HepG2 (cell line): ENCODE data around the gene AANAT. TPM values are rescaled to one million over a fixed set of nuclear protein-coding genes. Genes with fewer than 3 reads are reported as not detected.
A peak's percentile ranks its signal among the peaks of the same experiment; 100 is the strongest.

Experiments used
- ATAC-seq: fragments of 200-7000 bp; cut with Tn5 transposase; 3 replicates; pipeline ENCODE4 v1.9.1; 2020; ENCODE audit warnings: mild to moderate bottlenecking, moderate library complexity
- BruUV-seq: library from RNA; stranded (reverse); fragments of 400-500 nt; replicated peaks from 2 replicates; lab custom pipeline; 2021; lab: Mats Ljungman, UMichigan
- CTCF ChIA-PET: fragments of 300-600 bp; formaldehyde crosslinking; extraction: SDS; loops from one replicate; lab custom pipeline; 2021; ENCODE audit warnings: low total read pairs, inconsistent platforms, low intra/inter-chr PET ratio; lab: Yijun Ruan, JAX
- POLR2A ChIA-PET: fragments of 350-600 bp; sonication (Branson Sonifier 250); formaldehyde crosslinking; loops from one replicate; lab custom pipeline; 2020; ENCODE audit warnings: antibody characterized with exemption, inconsistent platforms; lab: Yijun Ruan, JAX
- DNase-seq: peaks from one replicate; pipeline ENCODE4 v3.0.0-alpha.2; 2015; ENCODE audit warnings: low spot score
- FAIRE-seq: peaks from 3 replicates; lab custom pipeline; 2011; peaks lifted over from hg19 to GRCh38; lab: Jason Lieb, UNC
- H2AFZ ChIP-seq: one replicate; pipeline ENCODE4 v1.6.1; 2011; ENCODE audit warnings: low read length, inconsistent platforms
- H3K27ac ChIP-seq: fragments of 300-600 bp; 3 replicates; pipeline ENCODE4 v1.8.0; 2011; ENCODE audit warnings: mixed run types, mild to moderate bottlenecking, mixed read lengths, low read length, inconsistent platforms; ENCODE audit not compliant: insufficient read depth; ENCODE audit errors: extremely low read length
- H3K27me3 ChIP-seq, 2 experiments: fragments of 200-600 bp in 1 of 2; 2 replicates in 1 of 2; 3 replicates in 1 of 2; pipeline versions ENCODE4 v1.6.0 to v1.8.0; 2011; ENCODE audit warnings: low read length in 2 of 2, mild to moderate bottlenecking in 2 of 2, moderate library complexity in 2 of 2, inconsistent platforms in 1 of 2; ENCODE audit not compliant: insufficient read depth in 2 of 2, control insufficient read depth in 1 of 2
- H3K36me3 ChIP-seq, 2 experiments: fragments of 200-600 bp in 1 of 2; replicated peaks in 1 of 2; 2 replicates in 1 of 2; 3 replicates in 1 of 2; pipeline versions ENCODE4 v1.5.1 to v1.8.0; 2011; ENCODE audit warnings: low read length in 2 of 2, inconsistent platforms in 1 of 2; ENCODE audit not compliant: insufficient read depth in 2 of 2, control insufficient read depth in 1 of 2
- H3K4me1 ChIP-seq: 2 replicates; pipeline ENCODE4 v1.5.1; 2012; ENCODE audit warnings: low read length, inconsistent platforms; ENCODE audit not compliant: insufficient read depth
- H3K4me2 ChIP-seq: 2 replicates; pipeline ENCODE4 v1.6.0; 2011; ENCODE audit warnings: low read depth, low read length, inconsistent platforms
- H3K4me3 ChIP-seq, 3 experiments: fragments of 200-600 bp in 1 of 3; sonication (generic), shearing (Covaris generic) in 1 of 3; replicated peaks in 1 of 3; 2 replicates each; pipeline ENCODE4 v1.5.1; 2011 to 2016; ENCODE audit warnings: low read length in 3 of 3, inconsistent platforms in 2 of 3, low read depth in 2 of 3, mild to moderate bottlenecking in 2 of 3, control low read depth in 1 of 3, mixed read lengths in 1 of 3; ENCODE audit not compliant: insufficient read depth in 1 of 3
- H3K79me2 ChIP-seq: one replicate; pipeline ENCODE4 v1.6.1; 2011; ENCODE audit warnings: low read length, inconsistent platforms; ENCODE audit not compliant: insufficient read depth
- H3K9ac ChIP-seq: 2 replicates; pipeline ENCODE4 v1.6.0; 2011; ENCODE audit warnings: mild to moderate bottlenecking, low read depth, low read length, inconsistent platforms; ENCODE audit not compliant: insufficient read depth
- H3K9me3 ChIP-seq: 2 replicates; pipeline ENCODE4 v1.5.1; 2012; ENCODE audit warnings: mild to moderate bottlenecking, low read length
- H4K20me1 ChIP-seq: 2 replicates; pipeline ENCODE4 v1.6.0; 2011; ENCODE audit warnings: inconsistent platforms, mild to moderate bottlenecking, low read length, moderate library complexity; ENCODE audit not compliant: insufficient read depth
- SP4 ChIP-seq: sonication (generic); formaldehyde crosslinking; IDR thresholded peaks from 2 replicates; pipeline ENCODE4 v1.8.1; 2023; ENCODE audit warnings: mild to moderate bottlenecking, missing genetic modification reagents
- SPEN ChIP-seq: sonication (generic); formaldehyde crosslinking; IDR thresholded peaks from 2 replicates; pipeline ENCODE4 v1.5.1; 2020; ENCODE audit warnings: low read depth, mild to moderate bottlenecking, missing genetic modification reagents
- SRSF1 ChIP-seq: fragments of 200-400 bp; formaldehyde crosslinking; optimal IDR thresholded peaks from 2 replicates; pipeline ENCODE3; 2017; ENCODE audit warnings: mild to moderate bottlenecking, low read depth, low read length, moderate library complexity
- ZFP36 ChIP-seq: fragments of 150-350 bp; IDR thresholded peaks from 2 replicates; pipeline ENCODE4 v1.6.1; 2018; ENCODE audit warnings: borderline replicate concordance, low read length, low read depth; ENCODE audit not compliant: partially characterized antibody
- ZNF598 ChIP-seq: sonication (generic); formaldehyde crosslinking; IDR thresholded peaks from 2 replicates; pipeline ENCODE4 v1.5.1; 2020; ENCODE audit warnings: mild to moderate bottlenecking, missing genetic modification reagents, borderline replicate concordance
- WGBS: methylation state at CpG from one replicate; pipeline ENCODE4 v1.1.6; 2017; ENCODE audit warnings: low lambda C conversion rate; 5-methylcytosine and 5-hydroxymethylcytosine counted together
- in situ Hi-C: cut with HindIII; loops from 2 replicates; pipeline ENCODE4 v1.10.0; 2017; ENCODE audit warnings: low pct_unique_long_range_greater_than_20kb; ENCODE audit not compliant: extremely low pct_ligation_motif_present
- intact Hi-C: fragments of 100-400 bp; cut with micrococcal nuclease; formaldehyde crosslinking; loops from one replicate; pipeline ENCODE4 v1.10.0; 2022; ENCODE audit not compliant: unreplicated experiment
- polyA plus RNA-seq, 8 experiments: library from polyadenylated mRNA; depleted of rRNA in 3 of 8; stranded (reverse) in 7 of 8; unstranded in 1 of 8; fragments of >200 nt; fragmentation: Illumina TruSeq in 4 of 8; extraction: Trizol in 4 of 8; gene quantifications; 2 replicates each; pipeline versions ENCODE4 v1.2.1 to v1.2.3, GENCODE V29; 2011 to 2016; ENCODE audit warnings: low read depth in 4 of 8, missing spikeins in 1 of 8, mixed read lengths in 1 of 8; ENCODE audit not compliant: insufficient read depth in 1 of 8
- total RNA-seq, 5 experiments: library from RNA; depleted of rRNA; stranded (reverse); fragments of >200 nt; fragmentation: Illumina TruSeq; extraction: Trizol; gene quantifications; 2 replicates each; pipeline ENCODE4 v1.2.3, GENCODE V29; 2016; ENCODE audit warnings: low read depth in 1 of 5
- TF ChIP-seq, protein P1 (sequence below): sonication (generic); formaldehyde crosslinking; IDR thresholded peaks from 2 replicates; pipeline ENCODE4; 2020; ENCODE audit warnings: missing genetic modification reagents, mild to moderate bottlenecking, borderline replicate concordance
- TF ChIP-seq, protein P2 (sequence below): sonication (generic); formaldehyde crosslinking; IDR thresholded peaks from 2 replicates; pipeline ENCODE4 v1.8.1; 2023; ENCODE audit warnings: mild to moderate bottlenecking, inconsistent platforms, moderate library complexity, missing genetic modification reagents, borderline replicate concordance
- TF ChIP-seq, protein P3 (sequence below): sonication (generic); formaldehyde crosslinking; conservative IDR thresholded peaks from 2 replicates; pipeline ENCODE4 v1.8.0; 2022; ENCODE audit warnings: missing genetic modification reagents
- TF ChIP-seq, protein P4 (sequence below): sonication (generic); formaldehyde crosslinking; IDR thresholded peaks from 2 replicates; pipeline ENCODE4 v1.5.0; 2020; ENCODE audit warnings: mild to moderate bottlenecking, missing genetic modification reagents, borderline replicate concordance

AANAT gene
- total and polyA plus RNA-seq, 2 of the 13 experiments (the other 11 are each of a cell fraction or from before 2014, with no cell fraction given): 0.07 TPM; not detected in 1

DNA sequence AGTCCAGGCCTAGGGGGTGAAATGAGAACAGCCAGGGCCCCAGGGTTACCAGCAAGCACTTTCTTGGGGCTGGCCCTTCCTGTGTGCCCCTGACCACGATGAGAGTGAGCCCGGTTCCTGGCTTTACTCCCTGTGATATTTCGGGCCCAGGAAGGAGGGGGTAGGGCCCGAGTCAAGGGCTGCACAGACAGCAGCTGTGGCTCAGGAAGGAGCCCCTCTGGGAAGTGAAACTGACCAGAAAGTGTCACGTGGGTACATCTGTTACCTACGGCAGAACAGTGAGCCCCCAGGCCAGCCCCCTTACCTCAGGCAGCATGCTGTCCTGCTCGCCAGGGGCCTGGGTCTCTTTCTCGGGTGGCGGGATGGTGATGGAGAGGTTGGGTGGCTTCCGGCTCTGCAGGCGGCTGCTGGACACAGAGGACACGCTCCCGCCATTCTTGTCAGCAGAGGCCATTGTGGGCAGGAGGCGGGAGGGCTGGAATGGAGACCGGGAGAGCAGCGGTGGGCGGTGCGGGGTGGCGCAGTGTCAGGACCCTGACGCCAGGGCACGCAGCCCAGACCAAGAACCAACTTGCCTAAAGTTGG lies 13.8 kb downstream of the AANAT start (continued):
- TF ChIP-seq, protein P1, sequence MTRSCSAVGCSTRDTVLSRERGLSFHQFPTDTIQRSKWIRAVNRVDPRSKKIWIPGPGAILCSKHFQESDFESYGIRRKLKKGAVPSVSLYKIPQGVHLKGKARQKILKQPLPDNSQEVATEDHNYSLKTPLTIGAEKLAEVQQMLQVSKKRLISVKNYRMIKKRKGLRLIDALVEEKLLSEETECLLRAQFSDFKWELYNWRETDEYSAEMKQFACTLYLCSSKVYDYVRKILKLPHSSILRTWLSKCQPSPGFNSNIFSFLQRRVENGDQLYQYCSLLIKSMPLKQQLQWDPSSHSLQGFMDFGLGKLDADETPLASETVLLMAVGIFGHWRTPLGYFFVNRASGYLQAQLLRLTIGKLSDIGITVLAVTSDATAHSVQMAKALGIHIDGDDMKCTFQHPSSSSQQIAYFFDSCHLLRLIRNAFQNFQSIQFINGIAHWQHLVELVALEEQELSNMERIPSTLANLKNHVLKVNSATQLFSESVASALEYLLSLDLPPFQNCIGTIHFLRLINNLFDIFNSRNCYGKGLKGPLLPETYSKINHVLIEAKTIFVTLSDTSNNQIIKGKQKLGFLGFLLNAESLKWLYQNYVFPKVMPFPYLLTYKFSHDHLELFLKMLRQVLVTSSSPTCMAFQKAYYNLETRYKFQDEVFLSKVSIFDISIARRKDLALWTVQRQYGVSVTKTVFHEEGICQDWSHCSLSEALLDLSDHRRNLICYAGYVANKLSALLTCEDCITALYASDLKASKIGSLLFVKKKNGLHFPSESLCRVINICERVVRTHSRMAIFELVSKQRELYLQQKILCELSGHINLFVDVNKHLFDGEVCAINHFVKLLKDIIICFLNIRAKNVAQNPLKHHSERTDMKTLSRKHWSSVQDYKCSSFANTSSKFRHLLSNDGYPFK (CRISPR knock-in tag): no peak
- TF ChIP-seq, all 625 proteins: peak for 2

DNA sequence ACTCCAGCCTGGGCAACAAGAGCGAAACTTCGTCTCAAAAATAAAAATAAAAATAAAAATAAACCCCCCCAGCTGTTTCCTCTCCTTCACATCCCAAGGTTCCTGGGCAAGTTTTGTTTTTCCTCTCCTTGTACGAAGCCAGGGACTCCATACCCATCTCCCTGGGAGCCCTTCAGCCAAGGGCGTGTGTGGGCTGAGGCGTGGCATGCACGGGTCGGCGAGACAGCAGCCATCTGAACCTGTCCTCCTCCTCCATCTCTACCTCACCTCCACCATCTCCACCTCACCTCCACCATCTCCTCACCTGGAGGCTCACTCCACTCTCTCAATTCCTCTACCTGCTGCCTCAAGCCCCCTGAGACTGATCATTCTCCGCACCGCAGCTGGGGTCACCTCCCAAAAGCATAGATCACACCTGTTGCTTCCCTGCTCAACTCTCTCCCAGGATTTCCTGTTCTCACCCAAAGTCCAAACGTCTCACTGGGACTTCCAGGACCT lies 16.9 kb downstream of the AANAT start:
- DNase-seq (no peak), FAIRE-seq (no peak), ATAC-seq (peak; percentile 32)
- Histone ChIP-seq H4K20me1 (no peaks in the 10 kb centered on the region), H2AFZ (no peak overlapping the region), H3K4me3 (peak overlapping the region in 1 of 3 experiments; percentile 45; a peak in 2 of 6 replicates), H3K27ac (peak overlapping the region; percentile 63), H3K9me3 (no peaks in the 10 kb centered on the region), H3K4me2 (peak overlapping the region; percentile 54), H3K36me3 (0 out of 5 replicates have a peak, but pooled peaks cover 0 to 3% of the 10 kb centered on the region in 2 experiments), H3K27me3 (no peaks in the 10 kb centered on the region), H3K9ac (peak overlapping the region; percentile 2; the same call in 1 of the 2 replicates), H3K79me2 (no peaks in the 10 kb centered on the region), H3K4me1 (peaks cover 43% of the 10 kb centered on the region)
- whole genome bisulfite sequencing: 59% methylated on average over 11 of the region's 11 CpGs
- CTCF ChIA-PET: no interaction called here
- in situ Hi-C loops: no loop called here
- POLR2A ChIA-PET: interaction anchor here (0.6 to 12.2 kb wide), 4 partner anchors 9 to 82 kb away, joined by 3 to 252 read pairs (median 7); partner anchors contain the start of gene RHBDF2
- TSS peak; percentile 73 for BruUV-seq
- intact Hi-C loops: no loop called here
- TF ChIP-seq ZNF598: no peak
- TF ChIP-seq SRSF1: no peak
- TF ChIP-seq, protein P2, sequence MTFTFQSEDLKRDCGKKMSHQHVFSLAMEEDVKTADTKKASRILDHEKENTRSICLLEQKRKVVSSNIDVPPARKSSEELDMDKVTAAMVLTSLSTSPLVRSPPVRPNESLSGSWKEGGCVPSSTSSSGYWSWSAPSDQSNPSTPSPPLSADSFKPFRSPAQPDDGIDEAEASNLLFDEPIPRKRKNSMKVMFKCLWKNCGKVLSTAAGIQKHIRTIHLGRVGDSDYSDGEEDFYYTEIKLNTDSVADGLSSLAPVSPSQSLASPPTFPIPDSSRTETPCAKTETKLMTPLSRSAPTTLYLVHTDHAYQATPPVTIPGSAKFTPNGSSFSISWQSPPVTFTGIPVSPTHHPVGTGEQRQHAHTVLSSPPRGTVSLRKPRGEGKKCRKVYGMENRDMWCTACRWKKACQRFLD (CRISPR knock-in tag): no peak
- no peak for TF ChIP-seq SPEN
- no peak for TF ChIP-seq ZFP36
- TF ChIP-seq, protein P3, sequence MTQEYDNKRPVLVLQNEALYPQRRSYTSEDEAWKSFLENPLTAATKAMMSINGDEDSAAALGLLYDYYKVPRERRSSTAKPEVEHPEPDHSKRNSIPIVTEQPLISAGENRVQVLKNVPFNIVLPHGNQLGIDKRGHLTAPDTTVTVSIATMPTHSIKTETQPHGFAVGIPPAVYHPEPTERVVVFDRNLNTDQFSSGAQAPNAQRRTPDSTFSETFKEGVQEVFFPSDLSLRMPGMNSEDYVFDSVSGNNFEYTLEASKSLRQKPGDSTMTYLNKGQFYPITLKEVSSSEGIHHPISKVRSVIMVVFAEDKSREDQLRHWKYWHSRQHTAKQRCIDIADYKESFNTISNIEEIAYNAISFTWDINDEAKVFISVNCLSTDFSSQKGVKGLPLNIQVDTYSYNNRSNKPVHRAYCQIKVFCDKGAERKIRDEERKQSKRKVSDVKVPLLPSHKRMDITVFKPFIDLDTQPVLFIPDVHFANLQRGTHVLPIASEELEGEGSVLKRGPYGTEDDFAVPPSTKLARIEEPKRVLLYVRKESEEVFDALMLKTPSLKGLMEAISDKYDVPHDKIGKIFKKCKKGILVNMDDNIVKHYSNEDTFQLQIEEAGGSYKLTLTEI (CRISPR knock-in tag): no peak
- TF ChIP-seq SP4 (CRISPR knock-in tag): peak; percentile 48; the same call in 1 of the 2 replicates
- TF ChIP-seq, protein P4, sequence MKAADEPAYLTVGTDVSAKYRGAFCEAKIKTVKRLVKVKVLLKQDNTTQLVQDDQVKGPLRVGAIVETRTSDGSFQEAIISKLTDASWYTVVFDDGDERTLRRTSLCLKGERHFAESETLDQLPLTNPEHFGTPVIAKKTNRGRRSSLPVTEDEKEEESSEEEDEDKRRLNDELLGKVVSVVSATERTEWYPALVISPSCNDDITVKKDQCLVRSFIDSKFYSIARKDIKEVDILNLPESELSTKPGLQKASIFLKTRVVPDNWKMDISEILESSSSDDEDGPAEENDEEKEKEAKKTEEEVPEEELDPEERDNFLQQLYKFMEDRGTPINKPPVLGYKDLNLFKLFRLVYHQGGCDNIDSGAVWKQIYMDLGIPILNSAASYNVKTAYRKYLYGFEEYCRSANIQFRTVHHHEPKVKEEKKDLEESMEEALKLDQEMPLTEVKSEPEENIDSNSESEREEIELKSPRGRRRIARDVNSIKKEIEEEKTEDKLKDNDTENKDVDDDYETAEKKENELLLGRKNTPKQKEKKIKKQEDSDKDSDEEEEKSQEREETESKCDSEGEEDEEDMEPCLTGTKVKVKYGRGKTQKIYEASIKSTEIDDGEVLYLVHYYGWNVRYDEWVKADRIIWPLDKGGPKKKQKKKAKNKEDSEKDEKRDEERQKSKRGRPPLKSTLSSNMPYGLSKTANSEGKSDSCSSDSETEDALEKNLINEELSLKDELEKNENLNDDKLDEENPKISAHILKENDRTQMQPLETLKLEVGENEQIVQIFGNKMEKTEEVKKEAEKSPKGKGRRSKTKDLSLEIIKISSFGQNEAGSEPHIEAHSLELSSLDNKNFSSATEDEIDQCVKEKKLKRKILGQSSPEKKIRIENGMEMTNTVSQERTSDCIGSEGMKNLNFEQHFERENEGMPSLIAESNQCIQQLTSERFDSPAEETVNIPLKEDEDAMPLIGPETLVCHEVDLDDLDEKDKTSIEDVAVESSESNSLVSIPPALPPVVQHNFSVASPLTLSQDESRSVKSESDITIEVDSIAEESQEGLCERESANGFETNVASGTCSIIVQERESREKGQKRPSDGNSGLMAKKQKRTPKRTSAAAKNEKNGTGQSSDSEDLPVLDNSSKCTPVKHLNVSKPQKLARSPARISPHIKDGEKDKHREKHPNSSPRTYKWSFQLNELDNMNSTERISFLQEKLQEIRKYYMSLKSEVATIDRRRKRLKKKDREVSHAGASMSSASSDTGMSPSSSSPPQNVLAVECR (CRISPR knock-in tag): 0 out of 2 replicates have a peak, but pooled peaks have one; percentile 12
